ENCODE measurements around the gene GNG7.

Gene GNG7

DNA sequence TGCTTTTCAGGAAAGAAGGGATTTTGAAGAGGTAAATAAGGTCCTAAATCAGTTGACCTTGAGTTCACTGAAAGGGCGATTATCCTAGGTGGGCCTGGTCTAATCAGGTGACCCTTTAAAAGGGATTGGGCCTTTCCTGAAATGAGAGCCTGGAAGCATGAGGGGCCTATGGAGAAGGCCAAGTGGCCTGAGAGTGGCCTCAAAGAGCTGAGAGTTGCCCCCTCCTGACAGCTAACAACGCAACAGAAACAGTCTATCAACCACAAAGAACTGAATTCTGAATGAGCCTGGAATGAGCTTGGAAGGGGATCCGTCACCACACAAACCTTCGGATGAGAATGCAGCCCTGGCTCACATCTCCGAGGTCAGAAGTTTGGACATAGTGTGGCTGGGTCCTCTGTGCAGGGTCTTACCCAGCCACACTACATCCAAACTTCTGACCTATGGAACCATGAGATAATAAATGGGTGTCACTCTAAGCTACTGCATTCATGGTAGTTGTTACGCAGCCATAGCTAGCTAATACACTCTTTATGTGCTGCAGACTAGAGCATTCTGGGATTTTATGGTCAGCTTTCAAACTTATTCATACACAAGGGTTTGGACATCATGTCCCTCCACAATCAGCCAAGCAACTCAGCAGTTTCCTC lies 72.0 kb downstream of the GNG7 start:
- ATAC-seq (ENCODE audit: low read depth) (no peak), DNase-seq (ENCODE audit: low spot score) (no peak)
- peaks cover 9% of the 10 kb centered on the region for H3K9me3 ChIP-seq (ENCODE audit: severe bottlenecking)
- peaks cover 17% of the 10 kb centered on the region for H3K4me1 ChIP-seq (ENCODE audit: insufficient read depth, poor library complexity, severe bottlenecking)
- H3K4me3 ChIP-seq (ENCODE audit: severe bottlenecking): no peak overlapping the region
- H3K36me3 ChIP-seq (ENCODE audit: low read depth): no peaks in the 10 kb centered on the region
- no peak overlapping the region for H3K27ac ChIP-seq (ENCODE audit: poor library complexity, severe bottlenecking)
- no peaks in the 10 kb centered on the region for H3K27me3 ChIP-seq (ENCODE audit: insufficient read depth, poor library complexity, severe bottlenecking)
- TF ChIP-seq, protein P1, sequence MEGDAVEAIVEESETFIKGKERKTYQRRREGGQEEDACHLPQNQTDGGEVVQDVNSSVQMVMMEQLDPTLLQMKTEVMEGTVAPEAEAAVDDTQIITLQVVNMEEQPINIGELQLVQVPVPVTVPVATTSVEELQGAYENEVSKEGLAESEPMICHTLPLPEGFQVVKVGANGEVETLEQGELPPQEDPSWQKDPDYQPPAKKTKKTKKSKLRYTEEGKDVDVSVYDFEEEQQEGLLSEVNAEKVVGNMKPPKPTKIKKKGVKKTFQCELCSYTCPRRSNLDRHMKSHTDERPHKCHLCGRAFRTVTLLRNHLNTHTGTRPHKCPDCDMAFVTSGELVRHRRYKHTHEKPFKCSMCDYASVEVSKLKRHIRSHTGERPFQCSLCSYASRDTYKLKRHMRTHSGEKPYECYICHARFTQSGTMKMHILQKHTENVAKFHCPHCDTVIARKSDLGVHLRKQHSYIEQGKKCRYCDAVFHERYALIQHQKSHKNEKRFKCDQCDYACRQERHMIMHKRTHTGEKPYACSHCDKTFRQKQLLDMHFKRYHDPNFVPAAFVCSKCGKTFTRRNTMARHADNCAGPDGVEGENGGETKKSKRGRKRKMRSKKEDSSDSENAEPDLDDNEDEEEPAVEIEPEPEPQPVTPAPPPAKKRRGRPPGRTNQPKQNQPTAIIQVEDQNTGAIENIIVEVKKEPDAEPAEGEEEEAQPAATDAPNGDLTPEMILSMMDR (IDR thresholded peaks at IDR 0.05; ENCODE audit: poor library complexity, severe bottlenecking): no peak

DNA sequence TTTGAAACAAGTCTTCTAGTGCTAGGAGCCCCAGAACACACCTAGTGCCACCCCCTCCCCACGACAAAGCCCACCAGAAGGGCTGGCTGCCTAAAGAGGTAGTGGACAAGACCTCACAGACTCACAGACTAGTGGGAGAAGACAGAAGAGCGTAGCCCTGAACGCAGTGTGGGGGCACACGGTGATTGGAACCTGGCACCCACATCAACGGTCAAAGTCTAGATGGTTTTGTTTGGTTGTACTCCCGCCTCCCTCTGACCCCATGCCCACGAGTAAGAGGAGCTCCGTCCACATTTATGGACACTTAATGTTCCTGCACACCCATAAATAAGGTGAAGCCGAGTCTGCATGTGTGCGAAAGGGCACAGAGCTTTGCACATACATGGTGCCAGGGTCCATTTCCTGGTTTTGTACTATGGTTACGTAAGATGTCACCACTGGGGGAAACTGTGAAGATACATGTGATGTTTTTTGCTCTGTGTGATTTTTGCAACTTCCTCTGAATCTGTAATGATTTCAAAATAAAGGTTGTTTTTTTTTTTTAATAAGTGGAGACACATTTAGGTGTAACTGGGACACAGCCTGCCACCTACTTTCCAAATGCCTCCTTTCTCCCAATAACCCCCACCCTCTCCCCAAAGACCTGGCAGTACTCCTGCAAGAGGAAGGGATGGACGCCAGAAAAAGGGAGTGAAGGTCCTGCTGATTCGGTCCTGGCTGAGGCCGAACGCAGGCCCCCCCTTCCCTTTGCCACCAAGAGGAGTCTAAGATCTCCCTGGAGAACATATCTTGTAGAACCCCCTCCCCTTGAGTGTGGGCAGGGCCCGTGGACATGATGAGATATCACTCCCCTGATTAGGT lies 72.8 kb downstream of the GNG7 start:
- Histone ChIP-seq H3K9me3 (ENCODE audit: severe bottlenecking) (peaks cover 9% of the 10 kb centered on the region), H3K4me3 (ENCODE audit: severe bottlenecking) (no peak overlapping the region), H3K27ac (ENCODE audit: poor library complexity, severe bottlenecking) (no peak overlapping the region), H3K4me1 (ENCODE audit: insufficient read depth, poor library complexity, severe bottlenecking) (peaks cover 17% of the 10 kb centered on the region), H3K36me3 (ENCODE audit: low read depth) (no peaks in the 10 kb centered on the region), H3K27me3 (ENCODE audit: insufficient read depth, poor library complexity, severe bottlenecking) (no peaks in the 10 kb centered on the region)
- DNase-seq (ENCODE audit: low spot score) (no peak), ATAC-seq (ENCODE audit: low read depth) (no peak)
- TF ChIP-seq, protein P1 (IDR thresholded peaks at IDR 0.05; ENCODE audit: poor library complexity, severe bottlenecking): no peak

DNA sequence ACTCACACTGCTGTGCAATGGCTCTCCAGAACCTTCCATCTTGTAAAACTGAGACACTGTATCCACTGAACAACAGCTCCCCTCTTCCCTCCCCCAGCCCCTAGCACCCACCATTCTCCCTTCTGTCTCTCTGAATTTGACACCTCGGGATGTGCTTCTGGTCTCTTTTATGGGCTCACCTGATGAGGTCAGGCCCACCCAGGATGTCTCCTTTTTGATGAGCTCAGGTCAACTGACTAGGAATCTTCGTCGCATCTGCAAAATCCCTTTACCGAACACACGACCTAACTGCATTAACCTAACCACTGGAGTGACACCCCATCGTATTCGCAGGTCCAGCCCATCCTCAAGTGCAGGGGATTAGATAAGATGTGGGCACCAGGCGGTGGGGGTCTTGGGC lies 73.9 kb downstream of the GNG7 start:
- DNase-seq (ENCODE audit: low spot score) (no peak), ATAC-seq (ENCODE audit: low read depth) (no peak)
- TF ChIP-seq, protein P1 (IDR thresholded peaks at IDR 0.05; ENCODE audit: poor library complexity, severe bottlenecking): no peak
- Histone ChIP-seq H3K27me3 (ENCODE audit: insufficient read depth, poor library complexity, severe bottlenecking) (no peaks in the 10 kb centered on the region), H3K36me3 (ENCODE audit: low read depth) (no peaks in the 10 kb centered on the region), H3K9me3 (ENCODE audit: severe bottlenecking) (peaks cover 9% of the 10 kb centered on the region), H3K4me1 (ENCODE audit: insufficient read depth, poor library complexity, severe bottlenecking) (peaks cover 17% of the 10 kb centered on the region), H3K4me3 (ENCODE audit: severe bottlenecking) (no peak overlapping the region), H3K27ac (ENCODE audit: poor library complexity, severe bottlenecking) (peak overlapping the region; percentile 89)

DNA sequence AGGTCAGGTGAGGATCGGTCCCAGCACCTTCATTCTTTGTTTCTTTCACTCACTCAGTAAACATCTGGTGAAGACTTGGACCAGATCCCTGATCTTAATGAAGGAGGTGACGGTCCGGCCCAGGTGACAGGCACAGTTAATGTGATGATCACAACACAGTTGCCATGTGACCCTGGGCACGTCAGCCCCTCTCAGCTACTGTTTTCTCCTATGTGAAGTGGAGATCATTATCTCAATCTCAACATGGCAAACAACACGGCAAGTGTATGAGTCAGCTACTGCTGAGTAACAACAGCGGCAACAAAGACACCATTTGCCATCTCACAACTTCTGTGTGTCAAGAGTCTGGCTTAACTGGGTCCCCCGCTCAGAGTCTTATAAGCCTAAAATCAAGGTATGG lies 74.6 kb downstream of the GNG7 start:
- TF ChIP-seq, protein P1 (IDR thresholded peaks at IDR 0.05; ENCODE audit: poor library complexity, severe bottlenecking): no peak
- peaks cover 17% of the 10 kb centered on the region for H3K4me1 ChIP-seq (ENCODE audit: insufficient read depth, poor library complexity, severe bottlenecking)
- ATAC-seq (ENCODE audit: low read depth) (no peak), DNase-seq (ENCODE audit: low spot score) (no peak)
- no peaks in the 10 kb centered on the region for H3K36me3 ChIP-seq (ENCODE audit: low read depth)
- no peak overlapping the region for H3K4me3 ChIP-seq (ENCODE audit: severe bottlenecking)
- H3K27me3 ChIP-seq (ENCODE audit: insufficient read depth, poor library complexity, severe bottlenecking): no peaks in the 10 kb centered on the region
- peaks cover 9% of the 10 kb centered on the region for H3K9me3 ChIP-seq (ENCODE audit: severe bottlenecking)
- H3K27ac ChIP-seq (ENCODE audit: poor library complexity, severe bottlenecking): peak overlapping the region; percentile 89
